GM20431 (cell line): ENCODE results near the gene SERPINI2.

ENCODE experiments used
- in situ Hi-C: fragments of 300-500 bp; cut with MseI, MboI; formaldehyde crosslinking; loops from one replicate; pipeline ENCODE4 v1.15.0; 2020; ENCODE audit warnings: low sequenced_read_pairs; ENCODE audit not compliant: unreplicated experiment

The SERPINI2 gene, protein sequence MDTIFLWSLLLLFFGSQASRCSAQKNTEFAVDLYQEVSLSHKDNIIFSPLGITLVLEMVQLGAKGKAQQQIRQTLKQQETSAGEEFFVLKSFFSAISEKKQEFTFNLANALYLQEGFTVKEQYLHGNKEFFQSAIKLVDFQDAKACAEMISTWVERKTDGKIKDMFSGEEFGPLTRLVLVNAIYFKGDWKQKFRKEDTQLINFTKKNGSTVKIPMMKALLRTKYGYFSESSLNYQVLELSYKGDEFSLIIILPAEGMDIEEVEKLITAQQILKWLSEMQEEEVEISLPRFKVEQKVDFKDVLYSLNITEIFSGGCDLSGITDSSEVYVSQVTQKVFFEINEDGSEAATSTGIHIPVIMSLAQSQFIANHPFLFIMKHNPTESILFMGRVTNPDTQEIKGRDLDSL

GRCh38 chr3:167473863-167474262 lies at the start of gene SERPINI2:
TSS of gene SERPINI2 (minus strand) at chr3:167474042. CDS start at chr3:167471834, 2,208 bp downstream.
- in situ Hi-C loops, result no loop called here

- in situ Hi-C loops, result no loop called here
These were observed 47.1 kb upstream of the SERPINI2 start for GRCh38 chr3:167521006-167521355.

GRCh38 chr3:167520266-167521005 lies 46.6 kb upstream of the SERPINI2 start:
- in situ Hi-C loops, result no loop called here

GRCh38 chr3:167507954-167508353 lies 34.1 kb upstream of the SERPINI2 start:
- in situ Hi-C loops, result no loop called here

- in situ Hi-C loops, result no loop called here
These were observed 28.6 kb upstream of the SERPINI2 start for GRCh38 chr3:167502401-167502800.

- in situ Hi-C loops, result no loop called here
These were observed 28.1 kb upstream of the SERPINI2 start for GRCh38 chr3:167501941-167502340.

DNA sequence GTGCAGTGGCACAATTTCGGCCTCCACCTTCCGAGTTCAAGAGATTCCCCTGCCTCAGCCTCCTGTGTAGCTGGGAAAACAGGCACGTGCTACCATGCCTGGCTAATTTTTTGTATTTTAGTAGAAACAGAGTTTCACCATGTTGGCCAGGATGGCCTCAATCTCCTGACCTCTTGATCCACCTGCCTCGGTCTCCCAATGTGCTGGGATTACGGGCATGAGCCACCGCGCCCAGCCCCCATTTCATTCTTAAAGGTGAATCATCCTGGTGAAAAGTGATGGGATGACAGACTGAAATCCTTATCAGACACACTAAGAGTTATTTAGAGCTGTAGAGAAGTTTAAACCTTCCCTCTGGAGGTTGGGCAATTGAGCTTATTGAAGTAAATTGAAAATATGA lies 24.1 kb upstream of the SERPINI2 start:
- in situ Hi-C loops, result no loop called here

DNA sequence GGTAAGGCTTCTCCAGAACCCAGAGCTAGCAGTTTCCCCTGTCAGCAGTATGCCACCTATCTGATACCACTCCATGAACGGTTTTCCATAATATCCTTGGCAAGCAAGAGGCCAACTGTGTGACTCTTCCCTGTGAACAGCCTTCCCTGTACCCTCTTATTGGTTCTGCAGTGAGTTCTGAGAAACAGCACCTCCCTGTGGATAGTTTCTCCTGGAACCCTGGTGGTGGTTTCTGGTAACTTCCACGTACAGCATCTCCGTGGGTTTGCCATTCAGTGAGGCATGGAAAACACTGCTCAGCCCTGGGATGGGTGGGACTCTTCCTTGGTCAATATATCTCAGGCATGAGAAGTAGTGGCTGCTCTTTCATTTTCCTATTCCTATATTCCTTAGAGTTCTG lies 19.4 kb upstream of the SERPINI2 start:
- in situ Hi-C loops, result no loop called here

GRCh38 chr3:167491621-167492020 lies 17.8 kb upstream of the SERPINI2 start:
- in situ Hi-C loops, result no loop called here

DNA sequence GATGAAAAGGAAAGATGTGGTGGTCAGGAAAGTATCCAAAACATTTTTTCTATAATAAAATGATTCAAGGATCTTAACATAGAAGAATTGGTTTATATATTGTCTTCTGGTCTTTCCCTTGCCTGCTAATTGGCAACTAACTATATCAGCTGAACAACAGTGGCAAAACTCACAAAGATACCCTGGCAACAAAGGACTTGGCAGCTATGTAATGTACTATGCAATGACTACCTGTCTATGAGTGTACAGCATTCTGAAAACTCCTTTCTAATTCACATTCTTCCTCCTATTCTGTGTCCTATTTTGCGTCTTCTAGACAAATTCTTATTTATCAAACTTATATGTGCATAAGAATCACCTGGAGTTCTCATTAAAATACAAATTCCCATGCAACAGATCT lies 15.7 kb upstream of the SERPINI2 start:
- in situ Hi-C loops, result no loop called here

DNA sequence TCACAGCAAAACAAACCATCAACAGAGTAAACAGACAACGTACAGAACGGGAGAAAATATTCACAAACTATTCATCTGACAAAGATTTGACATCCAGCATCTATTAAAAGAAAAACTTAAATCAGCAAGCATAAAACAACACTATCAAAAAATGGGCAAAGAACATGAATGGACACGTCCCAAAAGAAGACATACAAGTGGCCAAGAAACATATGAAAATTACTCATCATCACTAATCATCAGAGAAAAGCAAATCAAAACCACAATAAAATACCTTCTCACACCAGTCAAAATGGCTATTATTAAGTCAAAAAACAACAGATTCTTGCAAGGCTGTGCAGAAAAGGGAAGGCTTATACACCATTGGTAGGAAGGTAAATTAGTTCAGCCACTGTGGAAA lies 13.7 kb upstream of the SERPINI2 start:
- in situ Hi-C loops, result no loop called here

DNA sequence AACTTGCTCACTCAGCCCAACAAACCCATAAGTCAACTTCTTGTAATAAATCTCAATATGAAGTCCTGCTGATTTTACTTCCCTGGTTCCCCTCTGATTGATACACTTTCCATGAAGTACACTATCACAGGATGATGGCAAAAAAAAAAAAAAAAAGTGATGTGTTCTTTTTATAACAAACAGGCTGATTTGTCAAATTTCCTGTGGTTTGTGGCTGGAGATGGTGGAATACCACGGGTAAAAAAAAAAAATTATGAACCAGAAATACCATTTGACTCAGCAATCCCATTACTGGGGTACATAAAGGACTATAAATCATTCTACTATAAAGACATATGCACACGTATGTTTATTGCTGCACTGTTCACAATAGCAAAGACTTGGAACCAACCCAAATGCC lies 10.7 kb upstream of the SERPINI2 start:
- in situ Hi-C loops, result no loop called here

- in situ Hi-C loops, result no loop called here
These were observed 10.1 kb upstream of the SERPINI2 start for GRCh38 chr3:167483708-167484475.

- in situ Hi-C loops, result no loop called here
These were observed 7.3 kb upstream of the SERPINI2 start for GRCh38 chr3:167481164-167481563.

DNA sequence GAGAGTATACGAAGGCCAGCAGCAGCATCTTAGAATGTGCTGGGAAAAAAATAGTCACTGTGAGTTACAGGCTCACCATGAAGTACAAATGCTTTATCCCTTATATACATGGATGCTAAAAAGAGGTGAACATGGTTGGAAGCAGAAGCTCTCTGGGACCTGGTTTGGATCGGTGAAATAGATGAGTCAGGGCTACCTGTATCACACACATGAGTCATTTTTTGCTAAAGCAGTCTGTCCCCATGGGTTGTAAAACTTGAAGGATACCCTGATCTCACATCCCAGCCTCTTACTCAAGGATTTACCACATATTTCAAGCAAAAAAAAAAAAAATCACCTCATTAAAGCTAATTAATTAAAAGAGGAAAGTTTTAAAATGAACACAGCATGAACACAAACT lies 6.9 kb upstream of the SERPINI2 start:
- in situ Hi-C loops, result no loop called here

- in situ Hi-C loops, result no loop called here
These were observed 4.5 kb downstream of the SERPINI2 start for GRCh38 chr3:167469381-167469780.

DNA sequence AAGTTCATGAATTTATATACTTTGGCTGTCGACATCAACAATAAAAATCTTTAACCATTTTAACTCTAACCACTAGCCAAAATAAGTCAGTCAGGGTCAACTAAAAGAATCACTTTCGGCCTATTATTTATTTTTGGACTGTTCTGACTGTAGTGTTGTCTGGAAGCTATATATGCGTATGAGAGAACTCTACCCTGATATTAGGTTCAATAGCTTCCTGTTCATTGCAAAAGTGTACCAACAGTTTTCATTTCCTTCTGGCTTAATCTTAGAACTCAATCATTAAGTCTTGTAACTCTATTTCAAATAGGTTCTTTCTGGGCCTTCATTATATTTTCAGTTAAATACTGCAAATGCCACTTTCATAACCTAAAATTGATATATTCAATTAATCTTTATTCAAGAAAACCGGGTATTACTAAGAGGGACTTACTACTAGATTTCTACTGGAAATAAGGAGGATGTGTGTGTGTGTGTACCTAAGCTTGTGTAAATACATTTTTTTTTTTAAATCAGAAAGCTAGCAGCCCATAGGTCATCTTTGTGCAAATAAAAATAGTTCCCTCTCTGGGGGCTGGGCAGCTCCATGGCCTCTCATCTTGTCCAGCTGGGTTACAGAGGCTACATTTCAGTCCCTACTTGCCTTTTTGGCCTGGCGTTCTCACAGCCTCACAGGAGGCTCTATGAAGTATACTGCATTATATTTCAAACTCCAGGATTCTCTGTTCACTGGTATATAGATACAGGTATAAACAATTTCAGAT lies 5.8 kb downstream of the SERPINI2 start:
- in situ Hi-C loops, result no loop called here

DNA sequence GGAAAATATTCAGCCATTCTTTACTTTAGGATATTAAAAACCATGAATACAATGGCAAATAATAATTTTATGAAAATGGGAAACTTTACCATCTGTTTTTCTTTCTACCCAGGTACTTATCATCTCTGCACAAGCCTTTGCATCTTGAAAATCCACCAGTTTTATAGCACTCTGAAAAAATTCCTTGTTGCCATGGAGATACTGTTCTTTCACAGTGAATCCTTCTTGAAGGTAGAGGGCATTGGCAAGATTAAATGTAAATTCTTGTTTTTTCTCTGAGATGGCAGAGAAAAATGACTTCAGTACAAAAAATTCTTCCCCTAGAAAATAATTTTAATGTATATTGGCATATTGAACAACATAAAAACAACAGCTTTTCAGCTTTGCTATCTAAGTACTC lies 6.9 kb downstream of the SERPINI2 start:
- in situ Hi-C loops, result no loop called here

GRCh38 chr3:167456157-167456799 lies 17.6 kb downstream of the SERPINI2 start:
- in situ Hi-C loops, result no loop called here

GRCh38 chr3:167453815-167454214 lies 20.0 kb downstream of the SERPINI2 start:
- in situ Hi-C loops, result no loop called here
